KMS-11 (cell line): ENCODE results near the gene BBC3.

Experiments
- H2AFZ ChIP-seq: fragments of 200-600 bp; sonication (generic); 2 replicates; pipeline ENCODE4 v1.6.1; 2016; ENCODE audit warnings: antibody characterized with exemption, mixed run types, low read depth
- H3K27ac ChIP-seq: fragments of 200-600 bp; sonication (generic); 2 replicates; pipeline ENCODE4 v1.6.1; 2016; ENCODE audit warnings: mild to moderate bottlenecking, mixed run types
- H3K27me3 ChIP-seq: fragments of 200-600 bp; sonication (generic); 2 replicates; pipeline ENCODE4 v1.6.1; 2017; ENCODE audit warnings: mild to moderate bottlenecking, low read depth, mixed run types, moderate library complexity; ENCODE audit not compliant: insufficient read depth
- H3K36me3 ChIP-seq: fragments of 200-600 bp; sonication (generic); 2 replicates; pipeline ENCODE4 v1.6.1; 2017; ENCODE audit warnings: mild to moderate bottlenecking, mixed run types; ENCODE audit not compliant: insufficient read depth
- H3K4me1 ChIP-seq: fragments of 200-600 bp; sonication (generic); 2 replicates; pipeline ENCODE4 v1.6.1; 2016; ENCODE audit warnings: mild to moderate bottlenecking, low read depth, mixed run types; ENCODE audit not compliant: poor library complexity, severe bottlenecking
- H3K4me2 ChIP-seq: fragments of 200-600 bp; sonication (generic); 2 replicates; pipeline ENCODE4 v1.7.0; 2016; ENCODE audit warnings: mild to moderate bottlenecking, mixed run types
- H3K4me3 ChIP-seq: fragments of 200-600 bp; sonication (generic); IDR thresholded peaks from 2 replicates; pipeline ENCODE4 v1.6.1; 2017; ENCODE audit warnings: low read depth, low read length, mixed read lengths; ENCODE audit not compliant: insufficient read depth
- H3K79me2 ChIP-seq: fragments of 200-600 bp; sonication (generic); 2 replicates; pipeline ENCODE4 v1.6.1; 2016; ENCODE audit warnings: low read depth, mixed run types; ENCODE audit not compliant: insufficient read depth
- H3K9ac ChIP-seq: fragments of 200-600 bp; sonication (generic); 2 replicates; pipeline ENCODE4 v1.6.1; 2016; ENCODE audit warnings: mild to moderate bottlenecking, mixed run types
- H4K20me1 ChIP-seq: fragments of 200-600 bp; sonication (generic); 2 replicates; pipeline ENCODE4 v1.6.1; 2016; ENCODE audit warnings: mild to moderate bottlenecking, mixed run types; ENCODE audit not compliant: insufficient read depth
- TF ChIP-seq, protein P1 (sequence below): fragments of 200-600 bp; sonication (generic); conservative IDR thresholded peaks from 2 replicates; pipeline ENCODE4 v1.6.1; 2017; ENCODE audit warnings: low read depth, mild to moderate bottlenecking, antibody characterized with exemption, low read length, moderate library complexity, mixed read lengths

BBC3 gene

DNA sequence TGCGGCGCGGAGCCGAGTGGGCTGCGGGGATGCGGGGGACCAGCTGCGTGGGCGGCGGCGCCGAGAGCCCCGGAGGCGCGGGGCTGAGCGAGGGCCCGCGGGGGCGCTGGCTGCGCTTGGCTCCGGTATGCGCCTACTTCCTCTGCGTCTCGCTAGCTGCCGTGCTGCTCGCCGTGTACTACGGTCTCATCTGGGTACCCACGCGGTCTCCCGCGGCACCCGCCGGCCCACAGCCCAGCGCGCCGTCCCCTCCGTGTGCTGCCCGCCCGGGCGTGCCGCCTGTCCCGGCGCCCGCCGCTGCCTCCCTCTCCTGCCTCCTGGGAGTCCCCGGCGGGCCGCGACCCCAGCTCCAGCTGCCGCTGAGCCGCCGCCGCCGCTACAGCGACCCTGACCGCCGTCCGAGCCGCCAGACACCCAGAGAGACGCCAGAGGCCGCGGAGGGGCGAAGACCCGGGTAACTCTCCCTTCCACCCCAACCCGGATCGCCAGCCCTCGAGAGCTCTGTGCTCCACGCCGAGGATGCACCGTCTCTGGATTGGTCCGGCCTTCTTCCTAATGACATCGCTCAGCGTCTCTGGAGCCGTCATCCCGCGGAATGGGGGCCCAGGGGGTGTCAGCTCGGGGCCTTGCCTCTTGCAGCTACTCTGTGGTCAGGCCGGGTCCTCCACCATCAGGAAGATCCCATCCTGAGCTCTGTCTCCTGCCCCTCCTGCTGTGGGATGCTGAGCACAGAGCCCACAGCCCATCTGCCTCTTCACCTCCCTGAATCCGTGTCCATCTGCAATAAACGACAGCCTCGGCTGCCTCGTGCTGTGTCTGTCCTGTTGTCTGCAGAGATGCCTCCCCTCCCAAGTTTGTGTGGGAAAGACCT, 44.1 kb upstream of the BBC3 start:
- no peak overlapping the region for H3K27ac ChIP-seq
- H2AFZ ChIP-seq, result peak overlapping the region; percentile 54
- peaks cover 10% of the 10 kb centered on the region for H3K4me1 ChIP-seq
- no peaks in the 10 kb centered on the region for H3K79me2 ChIP-seq
- H3K27me3 ChIP-seq, result no peaks in the 10 kb centered on the region
- H4K20me1 ChIP-seq, result no peaks in the 10 kb centered on the region
- TF ChIP-seq, protein P1, sequence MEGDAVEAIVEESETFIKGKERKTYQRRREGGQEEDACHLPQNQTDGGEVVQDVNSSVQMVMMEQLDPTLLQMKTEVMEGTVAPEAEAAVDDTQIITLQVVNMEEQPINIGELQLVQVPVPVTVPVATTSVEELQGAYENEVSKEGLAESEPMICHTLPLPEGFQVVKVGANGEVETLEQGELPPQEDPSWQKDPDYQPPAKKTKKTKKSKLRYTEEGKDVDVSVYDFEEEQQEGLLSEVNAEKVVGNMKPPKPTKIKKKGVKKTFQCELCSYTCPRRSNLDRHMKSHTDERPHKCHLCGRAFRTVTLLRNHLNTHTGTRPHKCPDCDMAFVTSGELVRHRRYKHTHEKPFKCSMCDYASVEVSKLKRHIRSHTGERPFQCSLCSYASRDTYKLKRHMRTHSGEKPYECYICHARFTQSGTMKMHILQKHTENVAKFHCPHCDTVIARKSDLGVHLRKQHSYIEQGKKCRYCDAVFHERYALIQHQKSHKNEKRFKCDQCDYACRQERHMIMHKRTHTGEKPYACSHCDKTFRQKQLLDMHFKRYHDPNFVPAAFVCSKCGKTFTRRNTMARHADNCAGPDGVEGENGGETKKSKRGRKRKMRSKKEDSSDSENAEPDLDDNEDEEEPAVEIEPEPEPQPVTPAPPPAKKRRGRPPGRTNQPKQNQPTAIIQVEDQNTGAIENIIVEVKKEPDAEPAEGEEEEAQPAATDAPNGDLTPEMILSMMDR, result no peak
- peak overlapping the region; percentile 27; the same call in 1 of the 2 replicates for H3K9ac ChIP-seq
- no peaks in the 10 kb centered on the region for H3K36me3 ChIP-seq
- no peak overlapping the region for H3K4me3 ChIP-seq
- H3K4me2 ChIP-seq, result peak overlapping the region; percentile 83

DNA sequence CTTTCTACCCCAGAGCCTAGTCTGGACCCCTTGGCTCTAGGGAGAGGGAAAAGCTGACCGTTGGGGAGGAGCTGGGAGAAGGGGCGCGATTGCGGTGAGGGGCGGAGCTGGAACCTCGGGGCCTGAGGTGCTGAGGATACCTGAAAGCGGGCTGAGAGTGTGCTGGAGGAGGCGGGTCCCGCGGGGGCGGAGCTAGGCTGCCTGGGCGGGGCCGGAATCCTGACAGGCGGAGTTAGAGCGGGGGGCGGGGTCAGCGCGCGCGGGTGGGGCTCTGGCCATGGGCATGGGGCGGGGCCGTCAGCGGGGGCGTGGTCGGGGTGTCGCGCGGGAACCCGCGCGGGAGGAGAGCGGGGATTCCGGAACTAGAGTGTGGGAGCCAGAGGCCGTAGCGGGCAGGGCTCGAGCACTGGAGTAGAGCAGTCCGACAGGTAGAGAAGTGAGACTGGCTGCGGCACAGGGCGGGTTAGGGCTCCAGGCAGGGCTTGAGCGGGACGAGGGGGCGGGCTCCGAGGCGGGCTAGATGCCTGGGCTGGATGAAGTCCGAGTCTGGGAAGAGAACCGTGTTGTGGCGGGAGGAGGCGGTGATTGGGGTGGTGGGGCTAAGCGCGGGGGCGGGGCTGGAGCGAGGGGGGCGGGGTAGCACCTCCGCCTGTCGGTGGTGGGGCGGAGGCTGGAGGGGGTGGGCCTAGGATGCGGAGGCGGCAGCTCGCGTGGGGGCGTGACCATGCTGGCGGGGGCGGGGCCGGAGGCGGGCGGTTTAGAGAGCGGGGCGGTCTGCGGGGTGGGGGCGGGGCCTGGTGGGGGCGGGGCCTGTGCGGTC, 43.3 kb upstream of the BBC3 start, which contains the start of gene INAFM1:
TSS of gene INAFM1 (plus strand) at position 815 of the 820 bp plus-strand sequence. CDS start 35 bp downstream, outside the sequence.
- Histone ChIP-seq H3K4me1 (peaks cover 10% of the 10 kb centered on the region), H3K27me3 (no peaks in the 10 kb centered on the region), H2AFZ (peak within 1 kb of the TSS; percentile 80), H3K9ac (peak within 1 kb of the TSS; percentile 91), H3K4me2 (peak within 1 kb of the TSS; percentile 100), H3K79me2 (no peaks in the 10 kb centered on the region), H4K20me1 (no peaks in the 10 kb centered on the region), H3K4me3 (peak within 1 kb of the TSS; percentile 49), H3K36me3 (no peaks in the 10 kb centered on the region), H3K27ac (peak within 1 kb of the TSS; percentile 89)
- TF ChIP-seq, protein P1, result no peak

DNA sequence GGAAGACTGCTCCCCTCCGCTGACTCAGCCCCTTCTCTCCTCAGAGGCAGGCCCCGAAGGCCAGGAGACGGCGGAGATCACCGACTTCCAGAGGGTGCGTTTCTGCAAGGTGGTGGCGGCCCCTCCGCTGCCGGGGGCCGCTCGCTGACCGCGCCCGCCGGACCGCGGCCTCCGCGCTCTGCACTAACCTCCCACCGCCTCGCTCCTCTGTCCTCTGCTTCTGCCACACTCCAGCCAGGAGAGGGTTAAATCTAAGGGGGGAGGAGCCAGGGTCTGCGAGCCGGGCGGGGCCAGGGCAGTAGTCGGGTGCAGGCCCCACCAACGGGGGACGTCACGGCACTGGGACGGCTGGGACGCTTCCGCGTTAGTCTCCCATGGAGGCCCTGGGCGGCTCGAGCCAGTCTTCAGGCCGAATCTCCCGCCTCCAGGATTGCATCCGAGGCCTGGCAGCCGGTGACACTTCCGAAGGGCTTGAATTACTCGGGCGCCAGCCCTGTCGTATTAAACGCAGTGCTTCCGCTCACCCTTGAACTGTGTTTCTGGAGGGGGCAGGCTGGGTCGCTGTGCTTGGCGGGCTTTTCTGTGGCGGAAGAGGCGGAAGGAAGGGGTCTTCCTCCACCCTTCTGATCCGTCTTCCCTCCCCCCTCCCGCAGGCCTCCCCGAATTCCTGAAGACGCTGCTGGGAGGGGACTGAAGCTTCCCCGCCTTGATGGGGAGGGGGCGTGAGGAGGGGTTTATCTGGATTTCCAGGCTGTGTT, 42.5 kb upstream of the BBC3 start:
- no peaks in the 10 kb centered on the region for H3K36me3 ChIP-seq
- peak overlapping the region; percentile 100 for H3K4me2 ChIP-seq
- no peaks in the 10 kb centered on the region for H4K20me1 ChIP-seq
- no peaks in the 10 kb centered on the region for H3K27me3 ChIP-seq
- H3K79me2 ChIP-seq, result no peaks in the 10 kb centered on the region
- H3K4me1 ChIP-seq, result peaks cover 10% of the 10 kb centered on the region
- H3K27ac ChIP-seq, result peak overlapping the region; percentile 89
- TF ChIP-seq, protein P1, result no peak
- H2AFZ ChIP-seq, result peak overlapping the region; percentile 80
- H3K4me3 ChIP-seq, result peak overlapping the region; percentile 49
- peak overlapping the region; percentile 91 for H3K9ac ChIP-seq
